NCI-H128 (cell line): ENCODE measurements around the gene SMARCD3.

Experiments used
- DNase-seq: peaks from one replicate; lab custom pipeline; 2025; ENCODE audit not compliant: unreplicated experiment; lab: John Stamatoyannopoulos, UW

The SMARCD3 gene

GRCh38 chr7:151210087-151210854, 38.2 kb downstream of the SMARCD3 start, which contains the start of gene H2BK1:
Gene H2BK1, minus strand, starts transcription at chr7:151210488. Its CDS starts 170 bp downstream, at chr7:151210318.
- DNase-seq: no peak

GRCh38 chr7:151209588-151209987, 38.9 kb downstream of the SMARCD3 start:
- DNase-seq: no peak

GRCh38 chr7:151208253-151208862, 40.1 kb downstream of the SMARCD3 start:
- DNase-seq: no peak

- DNase-seq: no peak
Measured at GRCh38 chr7:151207804-151208203, 40.7 kb downstream of the SMARCD3 start.

- no peak for DNase-seq
Measured at GRCh38 chr7:151207315-151207714, 41.2 kb downstream of the SMARCD3 start.

- no peak for DNase-seq
Measured at GRCh38 chr7:151206914-151207313, 41.6 kb downstream of the SMARCD3 start.

GRCh38 chr7:151205730-151206129, 42.8 kb downstream of the SMARCD3 start:
- DNase-seq: no peak

- DNase-seq: no peak
Measured at GRCh38 chr7:151204383-151205032, 44.0 kb downstream of the SMARCD3 start.

- no peak for DNase-seq
Measured at GRCh38 chr7:151202836-151203235, 45.7 kb downstream of the SMARCD3 start.

GRCh38 chr7:151201751-151202150, 46.7 kb downstream of the SMARCD3 start:
- no peak for DNase-seq

GRCh38 chr7:151201344-151201743, 47.1 kb downstream of the SMARCD3 start:
- DNase-seq: no peak

- DNase-seq: no peak
Measured at GRCh38 chr7:151198945-151199848, 49.3 kb downstream of the SMARCD3 start.

- DNase-seq: no peak
Measured at GRCh38 chr7:151197932-151198331, 50.6 kb downstream of the SMARCD3 start.

- DNase-seq: no peak
Measured at GRCh38 chr7:151195616-151196450, 52.7 kb downstream of the SMARCD3 start.

- DNase-seq: no peak
Measured at GRCh38 chr7:151194188-151194587, 54.3 kb downstream of the SMARCD3 start.

- DNase-seq: no peak
Measured at GRCh38 chr7:151193203-151193978, 55.1 kb downstream of the SMARCD3 start.

- DNase-seq: no peak
Measured at GRCh38 chr7:151192002-151192539, 56.4 kb downstream of the SMARCD3 start.

GRCh38 chr7:151191544-151191943, 57.0 kb downstream of the SMARCD3 start:
- no peak for DNase-seq

- DNase-seq: no peak
Measured at GRCh38 chr7:151189038-151189437, 59.5 kb downstream of the SMARCD3 start.
